NCI-H2171 (cell line): ENCODE data around the gene TTC8.

Experiments
- DNase-seq: peaks from one replicate; lab custom pipeline; 2025; lab: John Stamatoyannopoulos, UW

The TTC8 gene

GRCh38 chr14:88868558-88869159, 44.2 kb downstream of the TTC8 start:
- peak; percentile 36 for DNase-seq

- DNase-seq: peak; percentile 90
Measured at GRCh38 chr14:88870777-88871176, 46.3 kb downstream of the TTC8 start.

GRCh38 chr14:88871429-88871828, 47.0 kb downstream of the TTC8 start:
- no peak for DNase-seq

GRCh38 chr14:88872976-88873375, 48.5 kb downstream of the TTC8 start:
- no peak for DNase-seq

- no peak for DNase-seq
Measured at GRCh38 chr14:88877192-88877591, 52.7 kb downstream of the TTC8 start.

GRCh38 chr14:88879022-88879421, 54.6 kb downstream of the TTC8 start:
- no peak for DNase-seq

- no peak for DNase-seq
Measured at GRCh38 chr14:88882236-88882635, 57.8 kb downstream of the TTC8 start.

GRCh38 chr14:88895116-88895515, 70.7 kb downstream of the TTC8 start:
- DNase-seq: no peak

GRCh38 chr14:88901189-88901588, 76.7 kb downstream of the TTC8 start:
- no peak for DNase-seq

- DNase-seq: no peak
Measured at GRCh38 chr14:88901991-88902390, 77.5 kb downstream of the TTC8 start.

GRCh38 chr14:88902850-88903249, 78.4 kb downstream of the TTC8 start:
- no peak for DNase-seq

- DNase-seq: no peak
Measured at GRCh38 chr14:88904206-88904647, 79.8 kb downstream of the TTC8 start.

GRCh38 chr14:88904864-88905263, 80.4 kb downstream of the TTC8 start:
- no peak for DNase-seq

GRCh38 chr14:88908216-88908615, 83.8 kb downstream of the TTC8 start:
- DNase-seq: no peak

GRCh38 chr14:88910386-88910785, 85.9 kb downstream of the TTC8 start:
- no peak for DNase-seq

GRCh38 chr14:88911809-88912208, 87.4 kb downstream of the TTC8 start:
- DNase-seq: no peak

- DNase-seq: no peak
Measured at GRCh38 chr14:88914956-88915355, 90.5 kb downstream of the TTC8 start.

GRCh38 chr14:88919502-88919901, 95.1 kb downstream of the TTC8 start:
- no peak for DNase-seq
